HG03432 (cell line): ENCODE results near the gene CCL28.

Source experiments
- ATAC-seq: cut with Tn5 transposase; IDR thresholded peaks from one replicate; pipeline ENCODE4 v1.9.1; 2021; ENCODE audit warnings: mild to moderate bottlenecking, moderate library complexity; ENCODE audit not compliant: unreplicated experiment

Gene CCL28

GRCh38 chr5:43358726-43359125, 53.5 kb downstream of the CCL28 start:
- no peak for ATAC-seq

GRCh38 chr5:43358301-43358700, 53.9 kb downstream of the CCL28 start:
- no peak for ATAC-seq

GRCh38 chr5:43357878-43358281, 54.3 kb downstream of the CCL28 start:
- no peak for ATAC-seq

DNA sequence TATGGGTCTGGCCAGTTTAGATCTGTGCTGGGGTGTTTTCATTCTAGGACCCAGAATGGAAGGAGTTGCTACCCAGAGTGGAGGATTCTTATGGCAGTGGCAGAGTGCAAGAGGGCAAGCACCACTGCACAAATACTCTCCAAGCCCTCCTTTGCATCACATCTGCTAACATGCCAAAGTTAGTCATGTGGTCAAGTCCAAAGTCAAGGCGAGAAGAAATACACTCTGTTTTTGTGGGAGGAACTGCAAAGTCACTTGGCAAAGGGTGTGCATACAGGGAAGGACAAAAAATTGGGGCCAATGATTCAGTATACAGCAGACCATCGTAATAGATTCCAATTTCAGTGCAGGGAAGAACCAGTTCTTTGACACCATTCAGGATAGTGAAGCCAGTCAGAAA, 55.1 kb downstream of the CCL28 start:
- no peak for ATAC-seq

- no peak for ATAC-seq
These were observed 57.4 kb downstream of the CCL28 start for GRCh38 chr5:43354774-43355173.

DNA sequence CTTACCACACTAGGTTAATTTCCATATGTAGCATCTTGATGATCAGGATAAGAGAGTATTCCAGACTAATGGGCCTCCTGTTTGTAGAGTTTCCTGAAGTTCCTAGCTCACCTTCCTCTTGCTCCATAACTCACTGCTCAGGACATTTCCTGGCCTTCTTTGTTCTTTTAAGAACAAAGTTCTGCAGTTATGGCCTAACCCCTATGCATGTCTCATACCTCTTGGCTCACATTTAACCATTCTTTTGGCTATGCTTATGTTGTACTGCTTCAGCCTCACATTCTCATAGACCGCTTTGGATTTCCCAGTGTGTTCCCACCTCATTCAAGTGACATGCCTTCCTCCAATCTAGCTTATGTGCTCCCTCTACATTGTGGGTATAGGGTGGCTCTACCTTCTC, 58.5 kb downstream of the CCL28 start:
- no peak for ATAC-seq

DNA sequence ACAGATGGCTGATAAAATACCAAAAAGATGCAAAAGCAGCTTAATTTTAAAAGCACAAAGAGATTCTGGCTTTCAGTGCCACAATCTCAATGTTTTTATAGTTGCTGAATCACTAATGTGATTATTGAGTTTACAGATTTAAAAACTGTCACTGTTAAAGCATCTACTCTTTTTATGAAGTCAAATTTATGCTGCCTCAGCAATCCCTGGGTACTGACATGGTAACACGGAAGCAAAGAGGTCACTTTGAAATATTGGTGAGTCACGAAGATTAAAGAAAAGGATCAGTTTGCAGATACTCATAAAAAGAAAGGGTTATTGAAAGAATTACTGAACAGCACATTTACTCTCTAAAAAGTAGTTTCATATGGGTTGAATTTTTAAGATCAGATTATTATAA, 59.3 kb downstream of the CCL28 start:
- no peak for ATAC-seq

- no peak for ATAC-seq
These were observed 60.1 kb downstream of the CCL28 start for GRCh38 chr5:43352131-43352530.

DNA sequence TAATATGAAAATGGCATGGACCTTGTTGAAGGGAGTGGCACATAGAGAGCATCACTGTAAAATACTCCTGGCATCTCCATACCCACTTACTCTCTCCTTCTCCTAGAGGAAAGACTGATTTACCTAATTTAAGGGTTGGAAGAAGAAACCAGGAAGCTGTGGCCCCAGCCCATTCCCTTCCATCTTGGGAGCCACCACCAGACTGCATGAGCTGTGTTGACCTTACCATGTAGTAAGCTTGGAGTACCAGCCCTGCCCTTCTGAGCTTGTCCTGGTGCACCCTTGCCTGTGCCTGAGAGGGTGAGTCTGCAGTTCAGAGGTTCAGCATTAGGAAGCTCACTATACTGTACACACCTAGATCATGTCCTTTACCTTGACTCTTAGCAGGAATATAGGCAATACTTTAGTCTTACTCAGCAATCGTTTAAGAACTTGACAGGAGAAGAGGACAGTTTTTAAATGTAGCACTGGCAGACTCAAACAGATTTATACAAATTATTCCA, 63.3 kb downstream of the CCL28 start:
- ATAC-seq = no peak

DNA sequence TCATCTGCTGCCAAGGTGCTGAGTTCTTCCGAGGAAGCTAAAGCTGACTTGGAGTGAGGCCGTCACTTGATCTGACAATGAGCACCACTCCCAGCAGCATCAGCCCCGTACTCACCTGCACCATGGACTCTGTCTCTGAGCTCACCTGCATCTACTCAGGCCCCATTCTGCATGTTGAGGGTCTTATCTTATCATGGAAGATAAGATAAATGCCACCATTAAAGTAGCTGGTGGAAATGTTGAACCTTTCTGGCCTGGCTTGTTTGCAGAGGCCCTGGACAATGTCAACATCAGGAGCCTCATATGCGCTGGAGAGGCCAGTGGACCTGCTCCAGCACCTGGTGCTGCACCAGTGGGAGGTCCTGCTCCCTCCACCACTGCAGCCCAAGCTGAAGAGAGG, 64.0 kb downstream of the CCL28 start:
- ATAC-seq = no peak

GRCh38 chr5:43338862-43339261, 73.3 kb downstream of the CCL28 start:
- ATAC-seq = no peak

GRCh38 chr5:43336159-43336558, 76.0 kb downstream of the CCL28 start:
- no peak for ATAC-seq

- no peak for ATAC-seq
These were observed 76.5 kb downstream of the CCL28 start for GRCh38 chr5:43335681-43336080.

DNA sequence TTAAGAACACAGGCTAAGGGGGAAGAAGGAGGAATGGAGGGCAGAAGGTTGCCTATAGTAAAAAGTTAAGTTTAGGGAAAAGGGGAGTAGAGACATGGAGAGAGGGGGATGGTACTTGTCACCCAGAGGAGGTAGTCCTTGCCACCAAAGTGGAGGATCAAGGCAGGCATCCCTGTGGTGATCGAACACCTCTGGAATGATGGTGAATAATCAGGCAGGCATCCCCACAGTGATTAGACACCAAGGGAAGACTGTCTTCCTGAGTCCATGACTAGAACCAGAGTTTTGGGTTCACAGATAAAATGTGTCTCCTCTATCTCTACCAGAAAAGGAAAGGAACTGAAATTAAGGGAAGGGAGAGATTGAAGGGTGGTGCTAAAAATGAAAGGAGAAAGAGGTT, 79.8 kb downstream of the CCL28 start:
- no peak for ATAC-seq
